ENCODE data around the gene IQCN. TPM values are rescaled to one million over a fixed set of nuclear protein-coding genes. Genes with fewer than 3 reads are reported as not detected.
A peak's percentile ranks its signal among the peaks of the same experiment; 100 is the strongest.

IQCN gene
- total RNA-seq, 3 donors from 2014 or later (not counting 1 experiment from before 2014, with no cell fraction given): 13.7 to 19.4 (median 15.6) TPM

DNA sequence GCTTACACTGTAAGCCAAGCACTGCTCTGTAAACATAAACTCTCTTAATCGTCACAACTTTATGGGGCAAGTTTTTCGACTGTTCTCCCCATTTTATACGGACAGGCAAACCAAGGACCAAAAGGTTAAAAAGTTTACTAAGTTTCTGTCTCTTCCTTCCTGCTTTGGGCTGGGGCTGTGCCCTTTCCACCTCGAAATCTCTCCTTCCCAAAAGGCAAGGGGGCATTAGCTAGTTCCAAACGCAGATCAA lies 4.9 kb upstream of the IQCN start:
- H3K36me3 ChIP-seq (ENCODE audit: control insufficient read depth, insufficient read depth, low read length): peaks cover 28% of the 10 kb centered on the region
- no peak for ATAC-seq
- H3K4me3 Mint-ChIP-seq: peak overlapping the region; percentile 99
- H3K27ac Mint-ChIP-seq: peak overlapping the region; percentile 97 to 99
- H3K27ac ChIP-seq (ENCODE audit: low read length): peak overlapping the region; percentile 100
- peak overlapping the region; percentile 92 for H3K4me3 ChIP-seq (ENCODE audit: low read length)
- no peaks in the 10 kb centered on the region for H3K9me3 Mint-ChIP-seq
- H3K27me3 ChIP-seq (ENCODE audit: control insufficient read depth, insufficient read depth, low read length): no peaks in the 10 kb centered on the region
- H3K36me3 Mint-ChIP-seq: peaks cover 12% of the 10 kb centered on the region
- peaks cover 50% of the 10 kb centered on the region for H3K4me1 ChIP-seq (ENCODE audit: control insufficient read depth, insufficient read depth, low read length)
- TF ChIP-seq, protein P1, sequence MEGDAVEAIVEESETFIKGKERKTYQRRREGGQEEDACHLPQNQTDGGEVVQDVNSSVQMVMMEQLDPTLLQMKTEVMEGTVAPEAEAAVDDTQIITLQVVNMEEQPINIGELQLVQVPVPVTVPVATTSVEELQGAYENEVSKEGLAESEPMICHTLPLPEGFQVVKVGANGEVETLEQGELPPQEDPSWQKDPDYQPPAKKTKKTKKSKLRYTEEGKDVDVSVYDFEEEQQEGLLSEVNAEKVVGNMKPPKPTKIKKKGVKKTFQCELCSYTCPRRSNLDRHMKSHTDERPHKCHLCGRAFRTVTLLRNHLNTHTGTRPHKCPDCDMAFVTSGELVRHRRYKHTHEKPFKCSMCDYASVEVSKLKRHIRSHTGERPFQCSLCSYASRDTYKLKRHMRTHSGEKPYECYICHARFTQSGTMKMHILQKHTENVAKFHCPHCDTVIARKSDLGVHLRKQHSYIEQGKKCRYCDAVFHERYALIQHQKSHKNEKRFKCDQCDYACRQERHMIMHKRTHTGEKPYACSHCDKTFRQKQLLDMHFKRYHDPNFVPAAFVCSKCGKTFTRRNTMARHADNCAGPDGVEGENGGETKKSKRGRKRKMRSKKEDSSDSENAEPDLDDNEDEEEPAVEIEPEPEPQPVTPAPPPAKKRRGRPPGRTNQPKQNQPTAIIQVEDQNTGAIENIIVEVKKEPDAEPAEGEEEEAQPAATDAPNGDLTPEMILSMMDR (IDR thresholded peaks at IDR 0.05): no peak
- intact Hi-C loops (cut with micrococcal nuclease): loop anchor here (1.0 to 5.0 kb wide), 5 partner anchors 25 to 138 kb away; partner anchors contain the start of genes LSM4, MPV17L2 and SSBP4
- H3K9me3 ChIP-seq (ENCODE audit: control insufficient read depth, insufficient read depth, low read length): no peaks in the 10 kb centered on the region
- 2% methylated on average over 5 of the region's 5 CpGs for WGBS (ENCODE audit: insufficient coverage)
- no peak for DNase-seq
- H3K27me3 Mint-ChIP-seq (ENCODE audit: low read depth in 2 of 2): peaks cover 0 to 6% of the 10 kb centered on the region in 2 donors
- H3K4me1 Mint-ChIP-seq: peaks cover 24 to 46% of the 10 kb centered on the region in 2 donors

DNA sequence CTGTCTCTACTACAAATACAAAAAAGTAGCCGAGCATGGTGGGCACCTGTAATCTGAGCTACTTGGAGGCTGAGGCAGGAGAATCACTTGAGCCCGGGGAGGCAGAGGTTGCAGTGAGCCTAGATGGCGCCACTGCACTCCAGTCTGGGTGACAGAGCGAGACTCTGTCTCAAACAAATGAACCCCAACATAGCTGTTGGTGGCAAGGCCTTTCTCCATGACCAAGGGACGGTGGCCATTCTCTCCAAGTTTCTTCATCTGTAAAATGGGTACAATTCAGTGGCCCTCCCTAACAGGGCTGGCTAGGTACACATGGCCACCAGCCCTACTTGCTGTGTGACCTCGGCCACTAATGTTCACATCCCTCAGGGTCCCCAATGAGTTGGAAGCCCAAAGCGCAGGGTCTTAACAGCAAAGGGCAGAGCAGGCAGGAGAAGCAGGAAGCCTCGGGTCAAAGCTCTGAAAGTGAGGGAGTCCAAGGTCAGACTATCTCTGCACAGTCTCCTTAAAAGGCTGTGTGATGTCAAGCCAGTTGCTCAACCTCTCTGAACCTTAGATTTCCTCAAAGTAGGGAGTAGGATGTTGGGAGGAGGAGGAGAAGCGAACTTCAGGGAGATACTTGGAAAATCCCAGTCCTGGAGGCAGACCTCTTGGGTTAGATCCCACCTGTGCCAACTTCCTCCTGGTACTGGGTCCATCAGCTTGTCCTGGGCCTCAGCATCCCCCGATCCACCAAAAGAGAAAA lies 4.4 kb upstream of the IQCN start:
- TF ChIP-seq, protein P1 (IDR thresholded peaks at IDR 0.05): peak; percentile 24
- Histone ChIP-seq H3K36me3 (ENCODE audit: control insufficient read depth, insufficient read depth, low read length) (peaks cover 28% of the 10 kb centered on the region), H3K4me3 (ENCODE audit: low read length) (peak overlapping the region; percentile 92), H3K27me3 (ENCODE audit: control insufficient read depth, insufficient read depth, low read length) (no peaks in the 10 kb centered on the region), H3K9me3 (ENCODE audit: control insufficient read depth, insufficient read depth, low read length) (no peaks in the 10 kb centered on the region), H3K27ac (ENCODE audit: low read length) (peak overlapping the region; percentile 100), H3K4me1 (ENCODE audit: control insufficient read depth, insufficient read depth, low read length) (peaks cover 50% of the 10 kb centered on the region)
- intact Hi-C loops (cut with micrococcal nuclease): loop anchor here (1.0 to 5.0 kb wide), 5 partner anchors 26 to 139 kb away; partner anchors contain the start of genes LSM4, MPV17L2 and SSBP4
- no peaks in the 10 kb centered on the region for H3K9me3 Mint-ChIP-seq
- peak overlapping the region; percentile 97 to 99 for H3K27ac Mint-ChIP-seq
- H3K27me3 Mint-ChIP-seq (ENCODE audit: low read depth in 2 of 2): peaks cover 0 to 6% of the 10 kb centered on the region in 2 donors
- DNase-seq (peak; percentile 64 to 69), ATAC-seq (no peak)
- peaks cover 24 to 48% of the 10 kb centered on the region in 2 donors for H3K4me1 Mint-ChIP-seq
- peaks cover 12% of the 10 kb centered on the region for H3K36me3 Mint-ChIP-seq
- peak overlapping the region; percentile 99 for H3K4me3 Mint-ChIP-seq
- 71% methylated on average over 10 of the region's 10 CpGs for WGBS (ENCODE audit: insufficient coverage)

- H3K27me3 ChIP-seq (ENCODE audit: control insufficient read depth, insufficient read depth, low read length): no peaks in the 10 kb centered on the region
- peak in 2 of 3 donors; percentile 7 to 11 for ATAC-seq
- TF ChIP-seq, protein P1 (IDR thresholded peaks at IDR 0.05): no peak
- peaks cover 35% of the 10 kb centered on the region for H3K4me1 ChIP-seq (ENCODE audit: control insufficient read depth, insufficient read depth, low read length)
- WGBS (ENCODE audit: insufficient coverage): 90% methylated on average over 12 of the region's 13 CpGs
- H3K4me3 ChIP-seq (ENCODE audit: low read length): no peak overlapping the region
- peak overlapping the region; percentile 97 to 99 for H3K27ac Mint-ChIP-seq
- intact Hi-C loops (cut with micrococcal nuclease): loop anchor here (5.0 kb wide), 2 partner anchors 83 to 142 kb away; partner anchors contain the start of genes MPV17L2 and SSBP4
- H3K36me3 ChIP-seq (ENCODE audit: control insufficient read depth, insufficient read depth, low read length): peaks cover 28% of the 10 kb centered on the region
- H3K27me3 Mint-ChIP-seq (ENCODE audit: low read depth in 2 of 2): peaks cover 0 to 6% of the 10 kb centered on the region in 2 donors
- no peak overlapping the region for H3K27ac ChIP-seq (ENCODE audit: low read length)
- peaks cover 9% of the 10 kb centered on the region for H3K36me3 Mint-ChIP-seq
- no peaks in the 10 kb centered on the region for H3K9me3 Mint-ChIP-seq
- peak overlapping the region; percentile 66 for H3K4me3 Mint-ChIP-seq
- peaks cover 16 to 29% of the 10 kb centered on the region in 2 donors for H3K4me1 Mint-ChIP-seq
- peak in 1 of 2 donors; percentile 55 for DNase-seq
- H3K9me3 ChIP-seq (ENCODE audit: control insufficient read depth, insufficient read depth, low read length): no peaks in the 10 kb centered on the region
These were observed 617 bp upstream of the IQCN start for GRCh38 chr19:18274781-18275356.
